GM12864 (cell line): ENCODE data around the gene PNPLA7.

ENCODE experiments used
- DNase-seq: peaks from one replicate; pipeline ENCODE4 v3.0.0-alpha.2; 2011; ENCODE audit warnings: low read depth
- H3K4me3 ChIP-seq: 2 replicates; pipeline ENCODE4 v1.5.1; 2011; ENCODE audit warnings: mild to moderate bottlenecking, low read depth, low read length, control low read depth
- TF ChIP-seq, protein P1 (sequence below): IDR thresholded peaks from 2 replicates; pipeline ENCODE4 v1.5.1; 2011; ENCODE audit warnings: low read depth, mild to moderate bottlenecking, moderate library complexity, low read length, control low read depth, inconsistent platforms; ENCODE audit errors: missing control alignments

Gene PNPLA7

DNA sequence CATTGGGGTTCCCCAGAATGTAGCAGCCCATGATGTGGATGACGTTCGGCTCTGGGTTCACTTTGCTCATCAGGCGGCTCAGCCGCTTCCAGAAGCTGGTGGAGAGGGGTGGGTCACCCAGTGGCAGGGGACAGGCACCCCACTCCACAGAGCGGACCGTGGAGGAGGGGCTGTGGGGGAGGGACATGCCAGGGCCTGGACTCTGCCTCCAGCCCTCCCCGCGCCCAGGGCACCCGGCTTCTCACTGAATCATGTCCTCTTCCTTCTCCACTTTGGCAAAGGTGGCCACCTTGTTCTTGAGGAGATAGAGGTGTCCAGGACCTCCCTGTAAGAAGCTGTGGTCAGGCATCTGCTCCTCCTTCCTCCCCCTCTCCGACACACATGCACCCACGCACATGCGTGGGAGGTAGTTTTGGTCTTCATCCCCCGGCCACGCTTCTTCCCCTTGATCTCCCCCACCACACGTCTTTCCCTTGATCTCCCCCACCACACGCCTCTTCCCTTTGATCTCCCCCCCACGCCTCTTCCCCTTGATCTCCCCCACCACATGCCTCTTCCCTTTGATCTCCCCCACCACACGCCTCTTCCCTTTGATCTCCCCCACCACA lies 100.2 kb downstream of the PNPLA7 start:
- TF ChIP-seq, protein P1, sequence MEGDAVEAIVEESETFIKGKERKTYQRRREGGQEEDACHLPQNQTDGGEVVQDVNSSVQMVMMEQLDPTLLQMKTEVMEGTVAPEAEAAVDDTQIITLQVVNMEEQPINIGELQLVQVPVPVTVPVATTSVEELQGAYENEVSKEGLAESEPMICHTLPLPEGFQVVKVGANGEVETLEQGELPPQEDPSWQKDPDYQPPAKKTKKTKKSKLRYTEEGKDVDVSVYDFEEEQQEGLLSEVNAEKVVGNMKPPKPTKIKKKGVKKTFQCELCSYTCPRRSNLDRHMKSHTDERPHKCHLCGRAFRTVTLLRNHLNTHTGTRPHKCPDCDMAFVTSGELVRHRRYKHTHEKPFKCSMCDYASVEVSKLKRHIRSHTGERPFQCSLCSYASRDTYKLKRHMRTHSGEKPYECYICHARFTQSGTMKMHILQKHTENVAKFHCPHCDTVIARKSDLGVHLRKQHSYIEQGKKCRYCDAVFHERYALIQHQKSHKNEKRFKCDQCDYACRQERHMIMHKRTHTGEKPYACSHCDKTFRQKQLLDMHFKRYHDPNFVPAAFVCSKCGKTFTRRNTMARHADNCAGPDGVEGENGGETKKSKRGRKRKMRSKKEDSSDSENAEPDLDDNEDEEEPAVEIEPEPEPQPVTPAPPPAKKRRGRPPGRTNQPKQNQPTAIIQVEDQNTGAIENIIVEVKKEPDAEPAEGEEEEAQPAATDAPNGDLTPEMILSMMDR, result no peak
- DNase-seq, result no peak
- H3K4me3 ChIP-seq, result no peak overlapping the region

- no peak overlapping the region for H3K4me3 ChIP-seq
- DNase-seq, result no peak
- TF ChIP-seq, protein P1, result no peak
Measured at GRCh38 chr9:137449081-137449844, 100.9 kb downstream of the PNPLA7 start.

DNA sequence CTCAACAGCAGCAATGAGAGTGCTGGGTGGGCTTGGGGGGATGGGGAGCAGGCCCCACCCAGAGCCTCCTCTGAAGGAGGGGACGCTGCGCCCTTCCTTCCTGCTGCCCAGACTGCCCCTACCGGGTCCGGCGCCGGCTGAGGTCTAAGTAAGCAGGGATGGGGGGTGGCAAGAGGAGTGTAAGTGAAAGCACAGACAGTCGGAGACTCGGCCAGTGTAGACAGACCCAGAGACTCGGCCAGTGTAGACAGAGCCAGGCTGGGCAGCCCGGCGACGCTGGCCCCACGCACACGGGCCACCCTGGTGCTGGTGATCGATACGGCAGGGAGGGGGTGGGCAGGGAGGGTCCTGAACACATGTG lies 101.6 kb downstream of the PNPLA7 start:
- TF ChIP-seq, protein P1, result no peak
- no peak overlapping the region for H3K4me3 ChIP-seq
- DNase-seq, result no peak

DNA sequence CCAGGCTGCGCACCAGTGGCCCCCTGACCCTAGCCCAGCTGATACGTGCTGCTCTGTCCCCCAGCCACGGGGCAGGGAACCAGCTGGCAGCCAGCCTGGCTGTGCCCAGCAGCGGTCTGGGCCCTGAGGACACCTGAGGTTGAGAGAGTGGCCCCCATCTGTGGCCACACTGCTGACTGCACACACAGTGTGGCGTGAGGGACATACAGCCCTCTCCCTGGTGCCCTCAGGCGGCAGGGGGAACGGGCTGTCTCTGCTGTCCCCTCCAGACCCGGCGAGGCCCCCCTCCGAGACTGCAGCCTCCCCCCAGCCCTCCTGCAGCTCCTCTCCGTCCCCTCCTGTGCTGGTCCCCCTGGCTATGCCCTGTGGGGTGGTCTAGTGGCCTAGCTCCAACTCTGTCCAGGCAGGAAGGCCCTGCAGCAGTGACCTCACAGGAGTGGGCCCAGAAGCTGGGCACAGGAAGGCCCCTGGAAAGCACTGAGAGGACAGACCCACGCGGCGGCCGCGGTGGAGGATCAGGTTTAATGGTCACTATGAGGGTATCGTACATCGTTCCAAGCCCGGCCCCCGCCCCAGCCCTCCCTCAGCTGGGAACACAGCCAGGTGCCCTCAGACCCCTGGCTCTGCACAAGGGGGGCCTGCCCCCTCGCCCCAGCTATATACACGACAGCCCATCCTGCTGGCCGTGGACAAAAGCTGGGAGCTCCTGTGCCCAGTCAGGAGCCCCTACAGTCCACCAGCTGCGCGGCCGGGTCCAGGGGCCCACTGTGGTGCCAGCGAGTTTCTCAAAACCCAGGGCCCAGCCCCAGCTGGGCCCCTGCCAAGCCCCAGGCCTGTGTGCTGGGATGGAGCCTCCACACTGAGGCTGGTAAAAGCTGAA lies 102.2 kb downstream of the PNPLA7 start:
- no peak for DNase-seq
- TF ChIP-seq, protein P1, result no peak

DNA sequence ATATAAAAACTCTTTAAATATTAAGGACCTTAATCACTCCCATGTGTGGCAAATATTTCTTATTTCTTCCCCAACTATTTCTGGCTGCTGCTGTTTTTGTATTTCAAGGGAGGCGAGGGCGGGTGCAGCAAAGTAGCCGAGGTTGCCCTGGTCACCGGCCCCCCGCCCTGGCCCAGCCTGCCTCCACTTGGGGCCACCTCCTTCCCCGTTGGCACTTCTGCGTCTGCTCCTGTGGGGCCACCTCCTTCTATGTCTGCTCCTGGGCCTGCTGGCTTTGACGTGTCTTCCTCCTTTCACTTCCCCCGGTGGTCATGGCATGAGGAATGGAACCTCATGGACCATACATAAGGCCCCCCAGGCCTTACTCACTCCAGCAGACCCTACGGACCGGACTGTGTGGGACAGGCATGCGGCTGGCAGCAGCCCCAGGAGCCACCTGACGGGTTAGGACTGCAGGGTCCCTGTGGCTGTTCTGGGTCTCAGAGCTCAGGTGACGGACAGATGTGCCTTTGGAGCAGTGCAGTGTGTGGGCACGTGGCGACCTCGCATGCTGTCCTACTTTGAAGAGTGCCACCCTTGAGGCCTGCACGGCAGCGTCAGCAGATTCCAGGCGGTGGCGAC lies 103.2 kb downstream of the PNPLA7 start:
- TF ChIP-seq, protein P1, result no peak
- H3K4me3 ChIP-seq, result no peak overlapping the region
- no peak for DNase-seq

More for the DNA sequence above, 102.2 kb downstream of the PNPLA7 start:
- H3K4me3 ChIP-seq, result no peak overlapping the region

- no peak overlapping the region for H3K4me3 ChIP-seq
- TF ChIP-seq, protein P1, result no peak
- no peak for DNase-seq
Measured at GRCh38 chr9:137445930-137446431, 104.2 kb downstream of the PNPLA7 start.
